Neural progenitor cell (in vitro differentiated cells): ENCODE results near the gene TBXA2R.

Experiments used
- EZH2 ChIP-seq: fragments of 200-600 bp; sonication (generic); IDR thresholded peaks from 2 replicates; pipeline ENCODE4 v1.6.1; 2017; ENCODE audit warnings: antibody characterized with exemption, mild to moderate bottlenecking, moderate library complexity
- EZH2phosphoT487 ChIP-seq: fragments of 200-600 bp; sonication (generic); IDR thresholded peaks from 2 replicates; pipeline ENCODE4 v1.6.1; 2017; ENCODE audit warnings: antibody characterized with exemption

GRCh38 chr19:3546119-3546518, 60.6 kb downstream of the TBXA2R start:
- TF ChIP-seq EZH2phosphoT487 = no peak
- TF ChIP-seq EZH2 = no peak
